K562 (cell line): ENCODE results near the gene RAB6B. TPM values are rescaled to one million over a fixed set of nuclear protein-coding genes. Genes with fewer than 3 reads are reported as not detected.

Experiments used
- ATAC-seq: fragments of 200-7000 bp; cut with Tn5 transposase; 3 replicates; pipeline ENCODE4 v1.9.1; 2020; ENCODE audit warnings: moderate library complexity
- BruUV-seq: library from RNA; stranded (reverse); fragments of 400-500 nt; replicated peaks from 2 replicates; lab custom pipeline; 2021; lab: Mats Ljungman, UMichigan
- CTCF ChIA-PET: fragments of 300-600 bp; formaldehyde crosslinking; extraction: SDS; loops from one replicate; lab custom pipeline; 2021; ENCODE audit warnings: low intra/inter-chr PET ratio; lab: Yijun Ruan, JAX
- POLR2A ChIA-PET: fragments of 300-600, 350-650 bp; sonication (Branson Sonifier 250); formaldehyde crosslinking; extraction: SDS; loops from one replicate; lab custom pipeline; 2021; ENCODE audit warnings: antibody characterized with exemption, inconsistent platforms; lab: Yijun Ruan, JAX
- DNase-seq, 4 experiments: peaks; one replicate each; pipeline versions ENCODE4 v3.0.0 to v3.0.0-alpha.2; 2011 to 2018; ENCODE audit warnings: low spot score in 3 of 4, mixed read lengths in 3 of 4; ENCODE audit errors: extremely low read depth in 1 of 4
- FAIRE-seq: peaks from 2 replicates; lab custom pipeline; 2011; peaks lifted over from hg19 to GRCh38; lab: Jason Lieb, UNC
- H2AFZ ChIP-seq: 2 replicates; pipeline ENCODE4 v1.6.0; 2011; ENCODE audit warnings: low read depth, low read length, control low read depth, inconsistent platforms
- H3K27ac ChIP-seq: fragments of 200-600 bp; 3 replicates; pipeline ENCODE4 v1.8.0; 2011; ENCODE audit warnings: low read depth, mild to moderate bottlenecking, control low read depth, inconsistent platforms, low read length, moderate library complexity, mixed read lengths; ENCODE audit errors: extremely low read depth
- H3K27me3 ChIP-seq, 2 experiments: fragments of 300-600 bp in 1 of 2; 2 replicates in 1 of 2; 3 replicates in 1 of 2; pipeline versions ENCODE4 v1.6.0 to v1.8.0; 2011; ENCODE audit warnings: inconsistent platforms in 2 of 2, low read length in 2 of 2, mild to moderate bottlenecking in 1 of 2, mixed read lengths in 1 of 2, moderate library complexity in 1 of 2; ENCODE audit not compliant: control insufficient read depth in 2 of 2, insufficient read depth in 2 of 2
- H3K36me3 ChIP-seq: fragments of 300-600 bp; 3 replicates; pipeline ENCODE4 v1.8.0; 2011; ENCODE audit warnings: mild to moderate bottlenecking, low read length, inconsistent platforms; ENCODE audit not compliant: control insufficient read depth, insufficient read depth
- H3K4me1 ChIP-seq, 2 experiments: fragments of 200-600 bp in 1 of 2; replicated peaks in 1 of 2; 2 replicates in 1 of 2; 3 replicates in 1 of 2; pipeline versions ENCODE4 v1.5.1 to v1.8.0; 2011; ENCODE audit warnings: inconsistent platforms in 2 of 2, low read length in 2 of 2, mild to moderate bottlenecking in 1 of 2, mixed read lengths in 1 of 2, moderate library complexity in 1 of 2; ENCODE audit not compliant: control insufficient read depth in 2 of 2, insufficient read depth in 2 of 2
- H3K4me2 ChIP-seq: 2 replicates; pipeline ENCODE4 v1.6.1; 2011; ENCODE audit warnings: low read length, control low read depth, inconsistent platforms, mixed read lengths; ENCODE audit not compliant: insufficient read depth
- H3K4me3 ChIP-seq: fragments of 200-600 bp; sonication (generic), shearing (Covaris generic); 2 replicates; pipeline ENCODE4 v1.5.1; 2016; ENCODE audit warnings: control low read depth, inconsistent platforms
- H3K79me2 ChIP-seq: fragments of 200-600 bp; 3 replicates; pipeline ENCODE4 v1.8.0; 2011; ENCODE audit warnings: low read length, inconsistent platforms; ENCODE audit not compliant: control insufficient read depth, insufficient read depth
- H3K9ac ChIP-seq, 2 experiments: 2 replicates each; pipeline versions ENCODE4 v1.6.0 to v1.6.1; 2011; ENCODE audit warnings: low read depth in 2 of 2, low read length in 2 of 2, control low read depth in 1 of 2, inconsistent platforms in 1 of 2, mild to moderate bottlenecking in 1 of 2, mixed read lengths in 1 of 2; ENCODE audit not compliant: insufficient read depth in 1 of 2
- H3K9me1 ChIP-seq: one replicate; pipeline ENCODE4 v1.6.0; 2011; ENCODE audit warnings: inconsistent platforms, mild to moderate bottlenecking, low read length, moderate library complexity; ENCODE audit not compliant: control insufficient read depth, insufficient read depth
- H3K9me3 ChIP-seq: replicated peaks from 2 replicates; pipeline ENCODE4 v1.5.1; 2011; ENCODE audit warnings: low read depth, low read length, inconsistent platforms; ENCODE audit not compliant: control insufficient read depth, insufficient read depth
- H4K20me1 ChIP-seq: replicated peaks from 2 replicates; pipeline ENCODE4 v1.6.1; 2011; ENCODE audit warnings: low read length, inconsistent platforms, mixed read lengths; ENCODE audit not compliant: control insufficient read depth, insufficient read depth
- BHLHE40 ChIP-seq: IDR thresholded peaks from 2 replicates; pipeline ENCODE4 v1.6.1; 2011; ENCODE audit warnings: low read length, improper control_type of control experiment
- HDAC2 ChIP-seq: fragments of 450-650 bp; IDR thresholded peaks from 2 replicates; pipeline ENCODE4 v1.6.1; 2016; ENCODE audit warnings: mild to moderate bottlenecking
- HOMEZ ChIP-seq: fragments of 250-450 bp; sonication (Bioruptor Pico); IDR thresholded peaks from 2 replicates; pipeline ENCODE4 v1.4.0; 2020; ENCODE audit warnings: mild to moderate bottlenecking, moderate library complexity
- NFRKB ChIP-seq: fragments of 450-650 bp; IDR thresholded peaks from 2 replicates; pipeline ENCODE4 v1.6.1; 2016; ENCODE audit warnings: low read depth
- SIN3A ChIP-seq, 2 experiments: fragments of 150-350 bp in 1 of 2; IDR thresholded peaks; 2 replicates each; pipeline ENCODE4 v1.6.1; 2011 to 2016; ENCODE audit warnings: borderline replicate concordance in 2 of 2, low read depth in 2 of 2, low read length in 2 of 2, mild to moderate bottlenecking in 2 of 2, moderate library complexity in 2 of 2; ENCODE audit not compliant: control insufficient read depth in 1 of 2
- SREBF2 ChIP-seq: sonication (generic); formaldehyde crosslinking; IDR thresholded peaks from 2 replicates; pipeline ENCODE4 v1.4.0; 2020; ENCODE audit warnings: mild to moderate bottlenecking, missing genetic modification reagents
- SRSF3 ChIP-seq: fragments of 200-400 bp; formaldehyde crosslinking; IDR thresholded peaks from 2 replicates; pipeline ENCODE4 v1.6.1; 2016; ENCODE audit warnings: mild to moderate bottlenecking, low read length, moderate library complexity; ENCODE audit not compliant: insufficient read depth
- STAT5A ChIP-seq: IDR thresholded peaks from 2 replicates; pipeline ENCODE4 v1.6.1; 2012; ENCODE audit warnings: low read length, inconsistent platforms, borderline replicate concordance
- ZNF134 ChIP-seq: fragments of 250-450 bp; sonication (Bioruptor Pico); conservative IDR thresholded peaks from 2 replicates; pipeline ENCODE4 v1.4.0; 2020
- ZNF398 ChIP-seq: fragments of 250-450 bp; sonication (Bioruptor Pico); IDR thresholded peaks from 2 replicates; pipeline ENCODE4 v1.8.0; 2021; ENCODE audit warnings: moderate library complexity, mild to moderate bottlenecking, inconsistent platforms
- ZNF586 ChIP-seq: fragments of 450-650 bp; formaldehyde crosslinking; conservative IDR thresholded peaks from 2 replicates; pipeline ENCODE4 v1.4.0; 2020; ENCODE audit warnings: mild to moderate bottlenecking, moderate library complexity
- WGBS: fragments of 100-300 bp; shearing (Covaris generic); methylation state at CpG from one replicate; pipeline ENCODE4 v1.1.6; 2016; ENCODE audit warnings: low coverage, mixed read lengths; ENCODE audit not compliant: insufficient coverage; ENCODE audit errors: missing lambda C conversion rate; 5-methylcytosine and 5-hydroxymethylcytosine counted together
- in situ Hi-C: fragments of 300-500 bp; cut with MboI; formaldehyde crosslinking; loops from 4 replicates; pipeline ENCODE4 v1.15.0; 2018; ENCODE audit warnings: inconsistent platforms, mixed read lengths
- intact Hi-C: fragments of 100-400 bp; cut with micrococcal nuclease; formaldehyde crosslinking; loops from 2 replicates; pipeline ENCODE4 v1.14.2; 2022
- polyA plus RNA-seq, 8 experiments: library from polyadenylated mRNA; depleted of rRNA in 4 of 8; stranded (reverse) in 5 of 8; unstranded in 3 of 8; fragments of >200 nt; fragmentation: Nextera tagmentation in 2 of 8; fragmentation: Illumina TruSeq in 1 of 8; extraction: Ambion mirVana in 2 of 8; extraction: Trizol in 1 of 8; gene quantifications; 2 replicates each; pipeline versions ENCODE4 v1.2.1 to v1.2.3, GENCODE V29; 2011 to 2014; ENCODE audit warnings: inconsistent platforms in 1 of 8, missing spikeins in 1 of 8
- total RNA-seq, 7 experiments: library from RNA; depleted of rRNA in 6 of 7; stranded (reverse); fragments of >200 nt in 6 of 7; fragmentation: Illumina TruSeq in 2 of 7; extraction: Trizol in 2 of 7; gene quantifications; 2 replicates each; pipeline versions ENCODE4 v1.2.1 to v1.2.3, GENCODE V29; 2011 to 2021; ENCODE audit warnings: low replicate concordance in 1 of 7
- TF ChIP-seq, protein P1 (sequence below): fragments of 150-350 bp; IDR thresholded peaks from 2 replicates; pipeline ENCODE4 v1.6.1; 2014; ENCODE audit warnings: low read depth, mild to moderate bottlenecking, low read length, borderline replicate concordance

RAB6B gene
- total and polyA plus RNA-seq, 9 of the 15 experiments (the other 6 are each of a cell fraction or from before 2014, with no cell fraction given) = 0.60 to 18.1 (median 1.5) TPM

GRCh38 chr3:133840055-133840737, 55.5 kb downstream of the RAB6B start (continued):
- TF ChIP-seq, protein P1, sequence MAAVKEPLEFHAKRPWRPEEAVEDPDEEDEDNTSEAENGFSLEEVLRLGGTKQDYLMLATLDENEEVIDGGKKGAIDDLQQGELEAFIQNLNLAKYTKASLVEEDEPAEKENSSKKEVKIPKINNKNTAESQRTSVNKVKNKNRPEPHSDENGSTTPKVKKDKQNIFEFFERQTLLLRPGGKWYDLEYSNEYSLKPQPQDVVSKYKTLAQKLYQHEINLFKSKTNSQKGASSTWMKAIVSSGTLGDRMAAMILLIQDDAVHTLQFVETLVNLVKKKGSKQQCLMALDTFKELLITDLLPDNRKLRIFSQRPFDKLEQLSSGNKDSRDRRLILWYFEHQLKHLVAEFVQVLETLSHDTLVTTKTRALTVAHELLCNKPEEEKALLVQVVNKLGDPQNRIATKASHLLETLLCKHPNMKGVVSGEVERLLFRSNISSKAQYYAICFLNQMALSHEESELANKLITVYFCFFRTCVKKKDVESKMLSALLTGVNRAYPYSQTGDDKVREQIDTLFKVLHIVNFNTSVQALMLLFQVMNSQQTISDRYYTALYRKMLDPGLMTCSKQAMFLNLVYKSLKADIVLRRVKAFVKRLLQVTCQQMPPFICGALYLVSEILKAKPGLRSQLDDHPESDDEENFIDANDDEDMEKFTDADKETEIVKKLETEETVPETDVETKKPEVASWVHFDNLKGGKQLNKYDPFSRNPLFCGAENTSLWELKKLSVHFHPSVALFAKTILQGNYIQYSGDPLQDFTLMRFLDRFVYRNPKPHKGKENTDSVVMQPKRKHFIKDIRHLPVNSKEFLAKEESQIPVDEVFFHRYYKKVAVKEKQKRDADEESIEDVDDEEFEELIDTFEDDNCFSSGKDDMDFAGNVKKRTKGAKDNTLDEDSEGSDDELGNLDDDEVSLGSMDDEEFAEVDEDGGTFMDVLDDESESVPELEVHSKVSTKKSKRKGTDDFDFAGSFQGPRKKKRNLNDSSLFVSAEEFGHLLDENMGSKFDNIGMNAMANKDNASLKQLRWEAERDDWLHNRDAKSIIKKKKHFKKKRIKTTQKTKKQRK = no peak
- TF ChIP-seq SREBF2 (CRISPR knock-in tag) (no peak), STAT5A (no peak)

DNA sequence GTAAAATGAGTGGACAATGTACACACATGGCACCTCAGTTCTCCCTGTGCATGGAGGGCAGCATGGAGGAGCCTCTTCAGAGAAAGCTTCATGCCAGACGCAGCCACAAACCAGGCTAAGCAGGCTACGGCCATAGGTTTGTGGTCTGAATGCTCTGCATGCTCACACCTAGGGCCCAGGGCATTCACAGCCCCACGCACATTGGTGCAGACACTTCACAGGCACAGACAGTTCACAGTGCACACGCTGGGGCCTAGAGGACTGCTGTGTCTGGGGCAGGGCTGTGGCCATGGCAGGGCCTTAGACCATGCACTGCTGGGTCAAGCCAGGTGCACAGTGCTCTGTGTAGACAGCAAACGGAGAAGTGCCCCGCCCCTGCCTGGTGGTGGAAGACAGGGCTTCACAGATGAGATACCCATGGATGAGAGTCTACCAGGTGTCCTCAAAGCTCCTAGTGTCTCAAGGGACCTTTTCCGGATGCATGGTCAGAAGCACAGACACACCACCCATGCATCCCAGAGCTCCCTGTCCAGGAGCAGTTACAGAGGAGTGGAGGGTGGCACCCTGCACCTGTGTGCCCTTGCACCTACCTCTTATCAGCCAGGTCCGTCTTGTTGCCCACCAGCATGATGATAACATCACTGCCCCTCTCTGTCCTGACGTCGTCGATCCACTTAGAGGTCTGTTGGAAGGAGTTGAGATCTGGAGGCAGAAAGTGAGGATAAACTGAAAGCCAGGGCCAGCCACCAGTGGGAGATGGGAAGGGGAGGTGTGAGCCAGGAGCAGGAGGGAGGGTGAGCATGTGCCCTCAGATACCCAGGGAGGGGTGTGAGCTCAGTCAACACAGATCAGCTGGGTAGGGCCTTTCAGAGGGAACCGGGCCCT, 56.5 kb downstream of the RAB6B start:
- H3K4me2 ChIP-seq = no peak overlapping the region
- H3K9me1 ChIP-seq = no peaks in the 10 kb centered on the region
- DNase-seq (no peak), FAIRE-seq (no peak), ATAC-seq (no peak)
- no peaks in the 10 kb centered on the region for H3K9me3 ChIP-seq
- H3K27ac ChIP-seq = no peak overlapping the region
- intact Hi-C loops = no loop called here
- H3K4me3 ChIP-seq = no peak overlapping the region
- ChIA-PET CTCF (no interaction called here), POLR2A (no interaction called here)
- no peaks in the 10 kb centered on the region for H4K20me1 ChIP-seq
- no peak overlapping the region for H3K9ac ChIP-seq
- in situ Hi-C loops = no loop called here
- H3K4me1 ChIP-seq = peaks cover 5 to 9% of the 10 kb centered on the region in 2 experiments; a peak in 2 of 5 replicates
- no peaks in the 10 kb centered on the region for H3K27me3 ChIP-seq
- no peaks in the 10 kb centered on the region for H3K79me2 ChIP-seq
- WGBS = 54% methylated on average over 12 of the region's 12 CpGs
- BruUV-seq = no TSS peak
- no peak overlapping the region for H2AFZ ChIP-seq
- H3K36me3 ChIP-seq = no peaks in the 10 kb centered on the region
- TF ChIP-seq NFRKB = no peak
- no peak for TF ChIP-seq BHLHE40
- no peak for TF ChIP-seq ZNF134 (CRISPR knock-in tag)
- TF ChIP-seq SRSF3 = no peak
- TF ChIP-seq HDAC2 = no peak
- TF ChIP-seq HOMEZ (CRISPR knock-in tag) = no peak
- TF ChIP-seq ZNF398 (CRISPR knock-in tag) = no peak
- no peak for TF ChIP-seq SIN3A (IDR thresholded peaks at IDR 0.05; ENCODE audit: borderline replicate concordance in 2 of 2, control insufficient read depth in 1 of 2, low read depth in 2 of 2, low read length in 2 of 2)
- TF ChIP-seq ZNF586 = no peak
